HFFc6 (cell line): ENCODE results near the gene RNF150. TPM values are rescaled to one million over a fixed set of nuclear protein-coding genes. Genes with fewer than 3 reads are reported as not detected.
A peak's percentile ranks its signal among the peaks of the same experiment; 100 is the strongest.
"Not testable (repeated sequence)": the region's sequence is repeated elsewhere in the genome, so short reads cannot be mapped to it uniquely, and the experiment has no call there.

Experiments
- DNase-seq: peaks from one replicate; pipeline ENCODE4 v3.0.0-alpha.2; 2018
- H3K27ac Mint-ChIP-seq: 2 replicates; pipeline ENCODE4 v1.8.0; 2020; ENCODE audit warnings: mild to moderate bottlenecking, mixed read lengths
- H3K27me3 Mint-ChIP-seq: 2 replicates; pipeline ENCODE4 v1.8.0; 2021; ENCODE audit warnings: mild to moderate bottlenecking, moderate library complexity, mixed read lengths; ENCODE audit not compliant: insufficient read depth
- H3K36me3 Mint-ChIP-seq: 2 replicates; pipeline ENCODE4 v1.8.0; 2021; ENCODE audit warnings: low read depth, mixed read lengths
- H3K4me1 Mint-ChIP-seq: 2 replicates; pipeline ENCODE4 v1.8.0; 2020; ENCODE audit warnings: low read depth, mixed read lengths
- H3K4me3 Mint-ChIP-seq: 2 replicates; pipeline ENCODE4 v1.8.0; 2020; ENCODE audit warnings: mild to moderate bottlenecking, moderate library complexity, mixed read lengths
- H3K9me3 Mint-ChIP-seq: 2 replicates; pipeline ENCODE4 v1.8.0; 2020; ENCODE audit warnings: mild to moderate bottlenecking, mixed read lengths
- total RNA-seq, 6 experiments: library from RNA; stranded (reverse); fragmentation: NEBNext Ultra II Directional; extraction: Animal tissue kit (Norgen Biotek cat#: 25700); gene quantifications; 2 replicates in 1 of 6; 3 replicates in 5 of 6; pipeline ENCODE4 v1.2.3, GENCODE V29; 2021
- TF ChIP-seq, protein P1 (sequence below): fragments of 200-600 bp; sonication (generic); IDR thresholded peaks from 2 replicates; pipeline ENCODE4 v1.5.0; 2021; ENCODE audit warnings: antibody characterized with exemption, mild to moderate bottlenecking

RNF150 gene
- total RNA-seq, 6 experiments from 2014 or later: 15.1 to 24.2 (median 20.7) TPM

DNA sequence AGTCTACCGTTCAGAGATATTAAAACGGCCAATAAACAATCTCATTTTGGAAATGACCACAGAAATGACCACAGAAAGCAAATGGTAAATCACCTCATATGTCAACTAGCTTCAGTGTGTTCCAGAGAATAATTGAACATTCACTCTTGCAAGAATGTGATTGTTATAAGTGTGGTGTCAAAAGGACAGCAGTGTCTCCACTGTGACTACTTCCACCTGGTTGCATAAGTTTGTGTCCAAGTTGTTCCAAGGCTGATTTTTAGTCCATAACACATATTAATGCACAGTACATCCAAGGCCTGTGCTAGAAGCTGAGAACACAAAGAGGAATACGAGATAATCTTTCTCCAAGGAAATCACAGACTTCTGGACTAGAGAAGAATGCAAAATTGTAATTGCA, 37.4 kb upstream of the RNF150 start:
- DNase-seq: no peak
- Mint-ChIP-seq H3K9me3 (peaks cover 5% of the 10 kb centered on the region; the same call in 1 of the 2 replicates), H3K36me3 (no peaks in the 10 kb centered on the region), H3K4me3 (no peak overlapping the region), H3K27me3 (peaks cover 9% of the 10 kb centered on the region), H3K4me1 (no peaks in the 10 kb centered on the region), H3K27ac (no peak overlapping the region)
- TF ChIP-seq, protein P1, sequence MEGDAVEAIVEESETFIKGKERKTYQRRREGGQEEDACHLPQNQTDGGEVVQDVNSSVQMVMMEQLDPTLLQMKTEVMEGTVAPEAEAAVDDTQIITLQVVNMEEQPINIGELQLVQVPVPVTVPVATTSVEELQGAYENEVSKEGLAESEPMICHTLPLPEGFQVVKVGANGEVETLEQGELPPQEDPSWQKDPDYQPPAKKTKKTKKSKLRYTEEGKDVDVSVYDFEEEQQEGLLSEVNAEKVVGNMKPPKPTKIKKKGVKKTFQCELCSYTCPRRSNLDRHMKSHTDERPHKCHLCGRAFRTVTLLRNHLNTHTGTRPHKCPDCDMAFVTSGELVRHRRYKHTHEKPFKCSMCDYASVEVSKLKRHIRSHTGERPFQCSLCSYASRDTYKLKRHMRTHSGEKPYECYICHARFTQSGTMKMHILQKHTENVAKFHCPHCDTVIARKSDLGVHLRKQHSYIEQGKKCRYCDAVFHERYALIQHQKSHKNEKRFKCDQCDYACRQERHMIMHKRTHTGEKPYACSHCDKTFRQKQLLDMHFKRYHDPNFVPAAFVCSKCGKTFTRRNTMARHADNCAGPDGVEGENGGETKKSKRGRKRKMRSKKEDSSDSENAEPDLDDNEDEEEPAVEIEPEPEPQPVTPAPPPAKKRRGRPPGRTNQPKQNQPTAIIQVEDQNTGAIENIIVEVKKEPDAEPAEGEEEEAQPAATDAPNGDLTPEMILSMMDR: no peak

DNA sequence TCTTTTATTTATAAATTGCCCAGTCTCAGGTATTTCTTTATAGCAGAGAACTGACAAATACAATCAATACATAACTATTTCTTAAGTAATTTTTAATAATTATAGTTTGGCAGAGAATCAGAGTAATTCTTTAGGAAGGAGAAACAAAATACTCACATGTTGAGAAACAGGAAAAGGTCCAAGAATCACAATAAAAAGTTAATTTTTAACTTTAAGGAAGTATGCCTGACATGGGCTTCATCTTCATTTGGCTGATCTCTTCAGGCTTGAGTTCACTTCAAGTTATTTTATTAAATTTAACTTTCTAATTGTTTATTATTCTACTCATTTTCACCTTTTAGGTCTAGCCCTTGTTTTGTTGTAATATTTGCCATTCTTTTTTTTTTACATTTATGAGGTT, 36.1 kb upstream of the RNF150 start:
- H3K36me3 Mint-ChIP-seq: no peaks in the 10 kb centered on the region
- no peak overlapping the region for H3K27ac Mint-ChIP-seq
- H3K9me3 Mint-ChIP-seq: peaks cover 5% of the 10 kb centered on the region; the same call in 1 of the 2 replicates
- TF ChIP-seq, protein P1: no peak
- no peak for DNase-seq
- H3K4me1 Mint-ChIP-seq: no peaks in the 10 kb centered on the region
- H3K4me3 Mint-ChIP-seq: no peak overlapping the region
- peaks cover 18% of the 10 kb centered on the region for H3K27me3 Mint-ChIP-seq

DNA sequence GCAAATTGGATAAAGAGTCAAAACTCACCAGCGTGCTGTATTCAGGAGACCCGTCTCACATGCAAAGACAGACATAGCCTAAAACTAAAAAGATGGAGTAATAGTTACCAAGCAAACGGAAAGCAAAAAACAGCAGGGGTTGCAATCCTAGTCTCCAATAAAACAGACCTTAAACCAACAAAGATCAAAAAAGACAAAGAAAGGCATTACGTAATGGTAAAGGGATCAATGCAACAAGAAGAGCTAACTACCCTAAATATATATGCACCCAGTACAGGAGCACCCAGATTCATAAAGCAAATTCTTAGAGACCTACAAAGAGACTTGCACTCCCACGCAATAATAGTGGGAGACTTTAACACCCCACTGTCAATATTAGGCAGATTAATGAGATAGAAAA, 31.7 kb upstream of the RNF150 start:
- peaks cover 22% of the 10 kb centered on the region for H3K27me3 Mint-ChIP-seq
- not testable (repeated sequence) for H3K27ac Mint-ChIP-seq, H3K36me3 Mint-ChIP-seq, DNase-seq, H3K4me1 Mint-ChIP-seq, H3K4me3 Mint-ChIP-seq, H3K9me3 Mint-ChIP-seq

- TF ChIP-seq, protein P1: no peak
- H3K27me3 Mint-ChIP-seq: peaks cover 8% of the 10 kb centered on the region
- no peak for DNase-seq
- no peak overlapping the region for H3K27ac Mint-ChIP-seq
- no peak overlapping the region for H3K4me3 Mint-ChIP-seq
- H3K4me1 Mint-ChIP-seq: peaks cover 33% of the 10 kb centered on the region
- peaks cover 7% of the 10 kb centered on the region; the same call in 1 of the 2 replicates for H3K36me3 Mint-ChIP-seq
- no peaks in the 10 kb centered on the region for H3K9me3 Mint-ChIP-seq
Measured at GRCh38 chr4:141159027-141159426, 25.8 kb upstream of the RNF150 start.

DNA sequence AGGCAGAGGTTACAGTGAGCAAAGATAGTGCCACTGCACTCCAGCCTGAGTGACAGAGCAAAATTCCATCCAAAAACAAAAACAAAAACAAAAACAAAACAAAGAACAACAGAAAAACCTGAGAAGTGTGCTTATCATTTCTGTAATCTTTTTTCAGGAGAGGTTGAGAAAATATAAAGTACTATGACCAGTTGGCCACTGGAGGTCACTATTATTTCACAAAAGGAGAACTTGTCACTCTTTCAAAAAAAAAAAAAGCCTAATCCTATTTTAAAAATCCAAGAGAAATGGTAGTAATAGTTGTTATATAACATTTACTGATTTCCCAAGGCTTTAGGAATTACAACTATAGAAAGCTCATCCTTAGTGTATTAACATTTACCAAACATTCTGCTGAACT, 24.9 kb upstream of the RNF150 start:
- Mint-ChIP-seq H3K27ac (no peak overlapping the region), H3K4me3 (no peak overlapping the region), H3K36me3 (peaks cover 7% of the 10 kb centered on the region; the same call in 1 of the 2 replicates), H3K9me3 (no peaks in the 10 kb centered on the region), H3K4me1 (peaks cover 34% of the 10 kb centered on the region), H3K27me3 (peaks cover 7% of the 10 kb centered on the region; the same call in 1 of the 2 replicates)
- peak; percentile 32 for DNase-seq
- TF ChIP-seq, protein P1: peak; percentile 87

GRCh38 chr4:141155586-141155985, 22.3 kb upstream of the RNF150 start:
- Mint-ChIP-seq H3K36me3 (0 out of 2 replicates have a peak, but pooled peaks cover under 1% of the 10 kb centered on the region), H3K27me3 (peaks cover 2% of the 10 kb centered on the region; the same call in 1 of the 2 replicates), H3K27ac (no peak overlapping the region; the same call in 1 of the 2 replicates), H3K9me3 (no peaks in the 10 kb centered on the region), H3K4me1 (peaks cover 34% of the 10 kb centered on the region), H3K4me3 (no peak overlapping the region)
- TF ChIP-seq, protein P1: no peak
- no peak for DNase-seq
